NCI-H69 (cell line): ENCODE results near the gene CDH15.
A peak's percentile ranks its signal among the peaks of the same experiment; 100 is the strongest.

Experiments used
- DNase-seq: peaks from one replicate; lab custom pipeline; 2025; lab: John Stamatoyannopoulos, UW

CDH15 gene

GRCh38 chr16:89171216-89172170, at the start of gene CDH15:
TSS of gene CDH15 (plus strand) at chr16:89171748. CDS start at chr16:89171832, 84 bp downstream.
- DNase-seq: peak; percentile 92

DNA sequence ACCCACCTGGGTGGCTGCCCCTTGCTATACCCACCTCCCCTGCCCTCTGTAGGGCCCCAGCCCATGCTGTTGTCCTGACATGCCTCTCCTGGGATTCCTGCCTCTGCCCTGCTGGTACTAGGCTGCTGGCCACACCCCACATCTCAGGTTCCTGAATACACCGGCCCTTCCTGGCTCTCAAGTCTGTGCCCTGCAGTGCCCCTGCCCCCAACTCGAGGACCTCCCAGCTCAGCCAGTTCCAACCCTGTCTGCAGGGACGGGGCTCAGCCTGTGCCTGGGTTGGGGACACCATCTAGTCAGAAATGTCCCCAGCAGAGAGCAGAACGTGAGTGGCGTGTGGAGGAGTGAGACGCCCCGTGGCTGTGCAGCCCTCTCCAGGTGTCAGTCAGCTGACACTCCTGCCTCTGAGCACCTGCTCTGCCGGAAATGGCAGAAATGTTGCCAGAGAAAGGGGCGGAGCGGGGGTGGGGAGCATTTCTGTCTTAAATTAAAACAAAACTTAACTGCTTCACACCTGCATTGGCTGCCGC, 49.2 kb upstream of the CDH15 start:
- peak; percentile 68 for DNase-seq

DNA sequence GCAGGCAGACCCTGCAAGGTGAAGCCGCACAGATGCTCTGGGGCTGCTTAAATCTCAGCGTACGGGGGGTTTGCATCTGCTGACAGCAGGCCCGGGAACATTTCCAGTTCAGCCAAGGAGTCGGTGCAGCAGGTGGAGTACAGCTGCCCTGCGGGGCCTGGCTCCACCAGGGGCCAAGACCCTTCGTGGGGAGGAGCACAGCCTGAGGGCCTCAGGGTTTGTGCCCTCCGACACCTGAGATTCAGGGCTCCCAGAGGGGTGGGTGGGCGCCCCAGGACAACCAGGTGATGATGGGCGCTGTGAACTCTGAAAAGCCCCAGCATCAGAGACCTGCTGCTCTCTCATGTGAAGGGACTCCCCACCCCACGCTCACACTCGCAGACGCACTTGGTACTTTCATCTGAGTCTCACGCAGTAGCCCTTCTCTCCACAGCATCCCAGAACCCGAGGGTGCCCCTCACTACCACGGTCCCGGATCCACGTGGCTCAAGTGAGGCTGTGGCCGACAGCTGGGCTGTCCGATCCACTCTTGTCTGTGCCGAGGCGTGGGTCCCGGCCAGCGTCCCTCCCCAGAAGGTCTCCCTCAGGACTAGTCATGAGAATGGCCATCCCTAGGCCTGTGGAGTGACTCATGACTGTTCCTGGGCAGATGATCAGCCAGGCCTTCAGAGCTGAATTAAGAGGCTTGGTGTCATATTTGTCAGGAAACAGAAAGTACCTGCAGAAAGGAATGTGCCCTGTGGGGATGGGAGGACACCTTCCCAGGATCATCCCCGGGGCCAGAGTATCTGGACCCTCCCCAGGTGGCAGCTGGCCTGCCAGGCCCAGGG, 48.3 kb upstream of the CDH15 start:
- DNase-seq: peak; percentile 27

GRCh38 chr16:89123831-89124100, 47.8 kb upstream of the CDH15 start:
- no peak for DNase-seq

GRCh38 chr16:89129378-89129777, 42.2 kb upstream of the CDH15 start:
- no peak for DNase-seq

GRCh38 chr16:89130448-89130847, 41.1 kb upstream of the CDH15 start:
- no peak for DNase-seq

GRCh38 chr16:89131783-89132182, 39.8 kb upstream of the CDH15 start:
- DNase-seq: no peak

- no peak for DNase-seq
These were observed 39.1 kb upstream of the CDH15 start for GRCh38 chr16:89132194-89133005.

DNA sequence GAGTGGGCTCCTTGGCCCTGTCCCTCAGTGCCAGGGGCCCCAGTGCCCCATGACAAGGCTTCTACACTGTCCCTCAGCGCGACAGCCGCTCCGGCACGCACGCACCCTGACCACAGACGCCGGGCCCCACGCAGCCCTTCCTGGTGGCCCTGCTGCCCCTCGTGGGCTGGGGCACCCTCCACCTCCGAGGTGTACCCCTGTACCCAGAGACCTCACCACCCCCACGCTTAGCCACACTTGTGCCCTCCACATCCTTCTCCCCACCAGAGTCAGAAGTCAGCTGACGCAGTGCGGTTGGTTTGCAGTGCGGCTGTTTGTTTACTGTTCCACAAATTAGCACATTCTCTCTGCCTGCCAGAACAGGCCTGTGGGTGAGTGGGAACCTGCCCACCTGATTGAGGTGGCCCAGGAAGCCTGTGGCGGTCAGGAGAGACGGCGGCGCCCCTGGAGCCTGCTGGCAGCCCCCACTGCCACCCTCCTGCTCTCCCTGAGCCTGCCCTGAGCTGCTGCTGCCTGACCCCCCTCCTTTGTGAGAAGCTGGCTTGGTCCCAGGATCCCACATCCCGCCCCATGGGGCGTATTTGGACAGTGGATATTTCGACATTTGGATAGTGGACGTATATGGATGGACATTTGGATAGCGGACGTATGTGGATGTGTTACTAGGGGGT, 38.0 kb upstream of the CDH15 start:
- DNase-seq: no peak

GRCh38 chr16:89134269-89134668, 37.3 kb upstream of the CDH15 start:
- no peak for DNase-seq

- DNase-seq: no peak
These were observed 36.4 kb upstream of the CDH15 start for GRCh38 chr16:89135166-89135565.

GRCh38 chr16:89135971-89136765, 35.4 kb upstream of the CDH15 start:
- DNase-seq: peak; percentile 83

- no peak for DNase-seq
These were observed 34.6 kb upstream of the CDH15 start for GRCh38 chr16:89136931-89137330.

DNA sequence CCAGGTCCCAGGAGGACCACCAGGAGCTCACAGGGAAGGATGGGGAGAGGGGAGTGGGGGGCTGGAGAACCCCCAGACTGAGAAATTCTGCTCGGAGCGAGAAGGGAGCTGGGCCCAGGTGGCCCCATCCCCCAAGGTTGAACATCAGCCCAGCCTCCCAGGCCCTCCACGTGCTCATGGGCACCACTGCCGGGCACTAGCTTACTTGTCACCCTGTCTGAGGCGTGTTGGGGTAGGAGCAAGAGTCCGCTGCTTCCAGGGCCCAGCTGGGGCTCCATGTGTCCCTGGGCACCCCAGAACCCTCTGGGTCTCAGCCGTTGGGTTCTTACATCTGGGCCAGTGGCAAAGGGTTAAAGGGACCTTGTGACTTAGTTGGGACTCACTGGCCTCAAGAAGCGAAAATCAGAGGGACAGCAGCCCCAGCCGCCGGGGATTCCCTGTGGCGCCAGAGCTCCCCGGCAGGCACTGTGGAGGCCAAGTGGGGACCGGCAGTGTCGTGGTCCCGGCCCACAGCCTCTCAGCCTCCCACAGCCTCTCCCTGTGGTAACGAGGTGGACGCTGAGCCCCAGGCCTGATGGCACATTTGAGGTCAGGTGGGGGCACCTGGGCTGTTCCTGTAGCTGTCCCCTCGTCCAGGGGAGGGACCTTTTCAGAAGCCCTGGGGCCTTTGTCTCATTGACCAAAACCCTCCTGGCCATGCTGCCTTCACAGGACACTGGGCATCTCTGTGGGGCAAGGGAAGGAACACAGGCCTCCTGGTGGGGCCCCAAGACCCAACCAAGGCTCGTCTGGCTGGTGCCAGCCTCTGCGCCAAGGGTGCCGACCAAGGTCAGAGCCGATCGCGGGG, 33.7 kb upstream of the CDH15 start:
- DNase-seq: no peak

DNA sequence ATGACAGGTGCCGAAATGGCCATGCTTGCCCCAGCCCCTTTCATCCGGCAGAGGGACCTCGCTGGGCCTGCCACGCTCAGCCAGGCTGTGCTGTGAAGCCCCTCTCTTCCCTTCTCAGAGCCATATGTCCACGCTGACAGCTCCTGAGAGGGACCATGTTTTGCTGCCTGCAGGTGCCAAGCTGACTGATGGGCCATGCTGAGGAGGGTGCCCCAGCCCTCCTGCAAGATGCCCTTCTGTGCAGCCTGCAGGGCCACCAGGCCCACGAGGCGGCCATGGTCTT, 33.1 kb upstream of the CDH15 start:
- no peak for DNase-seq

DNA sequence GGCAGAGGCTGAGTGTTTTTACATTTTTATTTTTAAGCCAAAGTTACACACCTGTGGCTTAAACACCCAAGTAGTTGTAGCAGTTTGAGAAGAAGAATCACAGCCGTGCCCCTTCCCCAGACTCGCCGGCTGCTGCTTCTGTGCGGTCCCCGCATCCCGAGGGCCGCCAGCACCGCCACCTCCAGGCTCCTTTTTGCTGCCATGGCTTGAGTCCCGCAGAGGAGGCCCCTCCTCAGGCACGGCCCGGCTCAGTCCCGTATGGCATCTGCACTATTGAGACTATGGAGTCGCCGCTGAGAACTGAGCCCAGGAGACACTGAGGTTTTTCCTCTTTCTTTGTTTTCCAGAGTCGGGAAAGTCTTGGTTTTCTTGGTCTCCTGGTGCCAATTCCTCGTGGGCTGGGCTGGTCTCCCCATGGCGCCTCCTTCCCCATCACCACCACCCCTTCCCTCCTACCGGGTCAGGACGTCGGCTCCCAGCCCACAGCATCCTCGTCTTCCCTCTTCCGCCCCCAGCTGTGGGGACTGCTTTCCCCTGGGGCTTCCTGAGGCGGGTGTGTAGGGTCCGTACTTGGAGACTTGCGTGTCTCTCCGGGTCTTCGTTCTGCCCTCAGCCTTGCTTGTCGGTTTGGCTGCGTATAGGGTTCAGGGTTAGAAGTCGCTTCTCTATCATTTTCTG, 32.6 kb upstream of the CDH15 start:
- no peak for DNase-seq

DNA sequence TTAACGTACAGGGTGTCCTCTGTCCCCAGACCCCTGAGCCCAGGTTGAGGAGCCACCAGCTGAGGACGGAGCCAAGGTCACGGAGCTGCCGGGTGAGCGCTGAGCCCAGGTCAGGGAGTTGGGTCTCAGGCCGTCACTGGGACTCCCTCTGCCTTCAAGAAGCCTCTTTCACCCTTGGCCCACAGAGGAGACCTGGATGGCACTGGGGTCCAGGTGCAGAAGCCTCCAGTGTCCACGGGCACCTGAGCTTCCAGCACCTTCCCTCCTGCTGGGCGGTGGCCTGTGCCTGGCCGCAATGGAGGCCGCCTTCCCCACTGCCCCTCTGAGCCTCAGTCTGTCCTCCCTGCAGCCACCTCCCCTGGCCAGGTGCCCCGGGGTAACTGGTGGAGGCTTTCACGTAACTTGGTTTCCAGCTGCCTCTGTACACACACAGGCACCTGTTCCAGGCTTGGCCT, 31.6 kb upstream of the CDH15 start:
- DNase-seq: no peak

DNA sequence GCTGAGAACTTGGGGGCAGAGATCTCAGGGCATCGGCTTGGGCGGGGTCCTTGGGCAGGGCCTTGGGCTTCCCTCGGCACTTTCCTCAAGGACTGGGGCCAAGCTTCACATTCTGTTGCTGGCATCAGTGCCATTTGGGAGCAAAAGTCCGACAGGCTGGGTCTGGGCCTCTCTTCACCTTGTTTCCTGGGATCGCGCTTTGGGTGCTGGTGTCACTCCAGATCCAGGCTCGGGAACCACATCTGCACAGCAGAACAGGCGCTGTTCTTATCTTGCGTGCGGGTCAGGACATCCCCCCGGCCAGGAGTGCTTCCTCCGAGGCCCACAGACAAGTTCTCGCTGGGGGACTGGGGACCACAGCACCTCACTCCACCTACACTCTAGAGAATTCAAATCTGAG, 31.1 kb upstream of the CDH15 start:
- no peak for DNase-seq
